Immature natural killer cell (primary cell): ENCODE results near the gene KHK. TPM values are rescaled to one million over a fixed set of nuclear protein-coding genes. Genes with fewer than 3 reads are reported as not detected.

ENCODE experiments used
- DNase-seq, 3 donors: peaks; one replicate each; pipeline ENCODE4 v3.0.0; 2022; ENCODE audit warnings: mixed read lengths in 1 of 3
- H3K27ac Mint-ChIP-seq, 6 donors: one replicate each; pipeline ENCODE4 v1.8.0; 2020; ENCODE audit warnings: mixed read lengths in 6 of 6, mild to moderate bottlenecking in 5 of 6, inconsistent platforms in 4 of 6, moderate library complexity in 3 of 6
- H3K27me3 Mint-ChIP-seq, 3 donors: one replicate each; pipeline ENCODE4 v1.8.0; 2020 to 2021; ENCODE audit warnings: low read depth in 3 of 3, mild to moderate bottlenecking in 3 of 3, mixed read lengths in 3 of 3, moderate library complexity in 3 of 3, inconsistent platforms in 1 of 3
- H3K36me3 Mint-ChIP-seq, 3 donors: one replicate each; pipeline ENCODE4 v1.8.0; 2020; ENCODE audit warnings: mixed read lengths in 3 of 3, inconsistent platforms in 2 of 3, mild to moderate bottlenecking in 2 of 3
- H3K4me1 Mint-ChIP-seq, 2 donors: one replicate each; pipeline ENCODE4 v1.8.0; 2020; ENCODE audit warnings: inconsistent platforms in 2 of 2, mild to moderate bottlenecking in 2 of 2, mixed read lengths in 2 of 2, moderate library complexity in 1 of 2
- H3K4me3 Mint-ChIP-seq, 5 donors: one replicate each; pipeline ENCODE4 v1.8.0; 2020; ENCODE audit warnings: mild to moderate bottlenecking in 5 of 5, mixed read lengths in 5 of 5, inconsistent platforms in 3 of 5, moderate library complexity in 3 of 5
- H3K9me3 Mint-ChIP-seq, 6 donors: one replicate each; pipeline ENCODE4 v1.8.0; 2020; ENCODE audit warnings: mild to moderate bottlenecking in 6 of 6, mixed read lengths in 6 of 6, inconsistent platforms in 4 of 6, moderate library complexity in 3 of 6
- polyA plus RNA-seq, 3 donors: library from polyadenylated mRNA; unstranded; fragments of 300-500 nt; fragmentation: Illumina TruSeq; gene quantifications; one replicate each; pipeline ENCODE4 v1.2.3, GENCODE V29; 2021

The KHK gene
- polyA plus RNA-seq, 3 donors from 2014 or later, result 7.0 to 9.5 (median 8.4) TPM

DNA sequence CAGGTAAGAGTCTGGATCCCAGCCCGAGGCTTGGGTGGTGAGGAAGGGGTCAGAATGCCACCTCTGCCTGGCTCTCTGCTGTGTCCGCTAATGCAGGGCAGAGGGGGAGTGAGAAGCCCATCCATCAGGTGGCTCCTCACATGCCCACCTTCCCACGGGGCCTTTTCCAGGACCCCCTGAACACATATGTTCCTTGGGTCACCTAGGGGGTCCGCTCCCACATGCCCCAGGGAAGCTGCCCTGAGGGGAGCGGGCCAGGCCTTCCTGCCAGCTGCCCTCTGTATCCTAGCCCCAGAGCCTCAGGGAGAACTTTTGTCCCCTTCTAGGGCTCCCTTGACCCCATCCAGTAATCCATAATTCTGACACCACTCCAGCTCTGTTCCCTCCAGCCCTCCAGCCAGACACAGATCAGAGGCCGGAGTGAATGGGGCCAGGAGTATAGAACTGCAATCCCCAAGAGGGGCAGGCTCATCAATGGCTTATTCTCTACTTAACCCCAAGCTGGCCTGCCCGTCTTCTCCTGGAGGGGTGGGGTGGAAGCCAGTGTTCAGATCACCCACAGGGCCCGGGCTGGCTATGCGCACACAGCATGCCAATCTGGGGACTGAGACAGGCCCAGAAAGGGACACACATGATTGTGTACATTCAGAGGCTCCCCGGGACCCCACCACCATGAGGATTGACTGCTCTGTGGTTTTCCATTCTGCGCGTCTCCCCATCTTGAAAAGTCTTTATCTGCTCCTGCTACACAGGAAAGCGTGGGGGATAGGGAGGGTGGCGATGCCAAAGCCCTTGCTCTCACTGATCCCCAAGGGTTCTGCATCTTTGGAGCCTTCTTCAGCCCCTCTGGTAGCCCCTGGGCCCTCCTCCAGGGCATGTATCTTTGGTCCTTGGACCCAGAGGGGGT, 7.1 kb upstream of the KHK start:
- peaks cover 3 to 6% (median 4%) of the 10 kb centered on the region in 3 donors for H3K27me3 Mint-ChIP-seq
- H3K4me1 Mint-ChIP-seq, result peaks cover 37 to 48% of the 10 kb centered on the region in 2 donors
- H3K9me3 Mint-ChIP-seq, result no peaks in the 10 kb centered on the region
- no peak overlapping the region for H3K4me3 Mint-ChIP-seq
- peak overlapping the region in 1 of 6 donors; percentile 73 for H3K27ac Mint-ChIP-seq
- no peaks in the 10 kb centered on the region for H3K36me3 Mint-ChIP-seq
- no peak for DNase-seq

DNA sequence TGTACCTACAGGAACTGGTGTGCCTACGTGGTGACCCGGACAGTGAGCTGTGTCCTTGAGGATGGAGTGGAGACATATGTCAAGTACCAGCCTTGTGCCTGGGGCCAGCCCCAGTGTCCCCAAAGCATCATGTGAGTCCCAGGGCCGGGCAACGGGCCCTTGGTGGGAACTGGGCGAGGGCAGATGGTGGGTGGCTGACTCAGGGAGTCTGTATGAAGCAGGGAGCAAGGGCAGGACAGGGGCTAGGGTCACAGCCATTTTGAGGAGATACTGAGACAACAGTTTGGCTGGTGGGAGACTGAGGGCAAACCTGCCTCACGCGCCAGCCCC, 6.5 kb upstream of the KHK start:
- Mint-ChIP-seq H3K36me3 (no peaks in the 10 kb centered on the region), H3K27ac (peak overlapping the region in 3 of 6 donors; percentile 4 to 73 (median 18)), H3K27me3 (peaks cover 4 to 6% (median 5%) of the 10 kb centered on the region in 3 donors), H3K4me1 (peaks cover 37 to 46% of the 10 kb centered on the region in 2 donors), H3K4me3 (peak overlapping the region in 2 of 5 donors; percentile 33 to 47), H3K9me3 (no peaks in the 10 kb centered on the region)
- DNase-seq, result no peak

DNA sequence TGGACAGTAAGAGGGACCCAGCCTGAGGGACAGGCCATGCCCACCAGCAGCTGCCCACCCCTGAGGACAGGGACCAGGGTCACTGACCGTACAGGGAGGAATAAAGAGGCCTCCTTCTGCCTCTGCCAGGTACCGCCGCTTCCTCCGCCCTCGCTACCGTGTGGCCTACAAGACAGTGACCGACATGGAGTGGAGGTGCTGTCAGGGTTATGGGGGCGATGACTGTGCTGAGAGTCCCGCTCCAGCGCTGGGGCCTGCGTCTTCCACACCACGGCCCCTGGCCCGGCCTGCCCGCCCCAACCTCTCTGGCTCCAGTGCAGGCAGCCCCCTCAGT, 6.0 kb upstream of the KHK start:
- peak overlapping the region in 4 of 5 donors; percentile 77 to 93 (median 78) for H3K4me3 Mint-ChIP-seq

DNA sequence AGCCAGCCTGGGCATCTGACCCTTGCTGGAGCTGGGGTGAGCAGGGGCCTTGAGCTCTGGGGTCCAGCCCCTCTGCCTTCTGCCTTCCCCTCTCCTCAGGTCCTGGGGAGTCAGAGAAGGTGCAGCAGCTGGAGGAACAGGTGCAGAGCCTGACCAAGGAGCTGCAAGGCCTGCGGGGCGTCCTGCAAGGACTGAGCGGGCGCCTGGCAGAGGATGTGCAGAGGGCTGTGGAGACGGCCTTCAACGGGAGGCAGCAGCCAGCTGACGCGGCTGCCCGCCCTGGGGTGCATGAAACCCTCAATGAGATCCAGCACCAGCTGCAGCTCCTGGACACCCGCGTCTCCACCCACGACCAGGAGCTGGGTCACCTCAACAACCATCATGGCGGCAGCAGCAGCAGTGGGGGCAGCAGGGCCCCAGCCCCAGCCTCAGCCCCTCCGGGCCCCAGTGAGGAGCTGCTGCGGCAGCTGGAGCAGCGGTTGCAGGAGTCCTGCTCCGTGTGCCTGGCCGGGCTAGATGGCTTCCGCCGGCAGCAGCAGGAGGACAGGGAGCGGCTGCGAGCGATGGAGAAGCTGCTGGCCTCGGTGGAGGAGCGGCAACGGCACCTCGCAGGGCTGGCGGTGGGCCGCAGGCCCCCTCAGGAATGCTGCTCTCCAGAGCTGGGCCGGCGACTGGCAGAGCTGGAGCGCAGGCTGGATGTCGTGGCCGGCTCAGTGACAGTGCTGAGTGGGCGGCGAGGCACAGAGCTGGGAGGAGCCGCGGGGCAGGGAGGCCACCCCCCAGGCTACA, 4.4 kb upstream of the KHK start:
- Mint-ChIP-seq H3K27me3 (peaks cover 4 to 7% (median 6%) of the 10 kb centered on the region in 3 donors), H3K27ac (peak overlapping the region in 3 of 6 donors; percentile 90 to 93 (median 90)), H3K4me1 (peaks cover 32 to 34% of the 10 kb centered on the region in 2 donors), H3K36me3 (no peaks in the 10 kb centered on the region), H3K4me3 (no peak overlapping the region), H3K9me3 (no peaks in the 10 kb centered on the region)
- DNase-seq, result no peak

More for the DNA sequence above, 6.0 kb upstream of the KHK start:
- H3K4me1 Mint-ChIP-seq, result peaks cover 37 to 46% of the 10 kb centered on the region in 2 donors
- peaks cover 4 to 6% (median 5%) of the 10 kb centered on the region in 3 donors for H3K27me3 Mint-ChIP-seq
- H3K36me3 Mint-ChIP-seq, result no peaks in the 10 kb centered on the region
- H3K27ac Mint-ChIP-seq, result peak overlapping the region in 3 of 6 donors; percentile 90 to 97 (median 93)
- no peaks in the 10 kb centered on the region for H3K9me3 Mint-ChIP-seq
- no peak for DNase-seq

DNA sequence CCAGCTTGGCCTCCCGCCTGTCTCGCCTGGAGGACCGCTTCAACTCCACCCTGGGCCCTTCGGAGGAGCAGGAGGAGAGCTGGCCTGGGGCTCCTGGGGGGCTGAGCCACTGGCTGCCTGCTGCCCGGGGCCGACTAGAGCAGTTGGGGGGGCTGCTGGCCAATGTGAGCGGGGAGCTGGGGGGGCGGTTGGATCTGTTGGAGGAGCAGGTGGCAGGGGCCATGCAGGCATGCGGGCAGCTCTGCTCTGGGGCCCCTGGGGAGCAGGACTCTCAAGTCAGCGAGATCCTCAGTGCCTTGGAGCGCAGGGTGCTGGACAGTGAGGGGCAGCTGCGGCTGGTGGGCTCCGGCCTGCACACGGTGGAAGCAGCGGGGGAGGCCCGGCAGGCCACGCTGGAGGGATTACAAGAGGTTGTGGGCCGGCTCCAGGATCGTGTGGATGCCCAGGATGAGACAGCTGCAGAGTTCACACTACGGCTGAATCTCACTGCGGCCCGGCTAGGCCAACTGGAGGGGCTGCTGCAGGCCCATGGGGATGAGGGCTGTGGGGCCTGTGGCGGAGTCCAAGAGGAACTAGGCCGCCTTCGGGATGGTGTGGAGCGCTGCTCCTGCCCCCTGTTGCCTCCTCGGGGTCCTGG, 3.7 kb upstream of the KHK start:
- H3K4me1 Mint-ChIP-seq, result peaks cover 31 to 38% of the 10 kb centered on the region in 2 donors
- H3K4me3 Mint-ChIP-seq, result no peak overlapping the region
- no peaks in the 10 kb centered on the region for H3K36me3 Mint-ChIP-seq
- DNase-seq, result no peak
- H3K9me3 Mint-ChIP-seq, result no peaks in the 10 kb centered on the region
- H3K27me3 Mint-ChIP-seq, result peaks cover 4 to 7% (median 6%) of the 10 kb centered on the region in 3 donors
- H3K27ac Mint-ChIP-seq, result no peak overlapping the region

DNA sequence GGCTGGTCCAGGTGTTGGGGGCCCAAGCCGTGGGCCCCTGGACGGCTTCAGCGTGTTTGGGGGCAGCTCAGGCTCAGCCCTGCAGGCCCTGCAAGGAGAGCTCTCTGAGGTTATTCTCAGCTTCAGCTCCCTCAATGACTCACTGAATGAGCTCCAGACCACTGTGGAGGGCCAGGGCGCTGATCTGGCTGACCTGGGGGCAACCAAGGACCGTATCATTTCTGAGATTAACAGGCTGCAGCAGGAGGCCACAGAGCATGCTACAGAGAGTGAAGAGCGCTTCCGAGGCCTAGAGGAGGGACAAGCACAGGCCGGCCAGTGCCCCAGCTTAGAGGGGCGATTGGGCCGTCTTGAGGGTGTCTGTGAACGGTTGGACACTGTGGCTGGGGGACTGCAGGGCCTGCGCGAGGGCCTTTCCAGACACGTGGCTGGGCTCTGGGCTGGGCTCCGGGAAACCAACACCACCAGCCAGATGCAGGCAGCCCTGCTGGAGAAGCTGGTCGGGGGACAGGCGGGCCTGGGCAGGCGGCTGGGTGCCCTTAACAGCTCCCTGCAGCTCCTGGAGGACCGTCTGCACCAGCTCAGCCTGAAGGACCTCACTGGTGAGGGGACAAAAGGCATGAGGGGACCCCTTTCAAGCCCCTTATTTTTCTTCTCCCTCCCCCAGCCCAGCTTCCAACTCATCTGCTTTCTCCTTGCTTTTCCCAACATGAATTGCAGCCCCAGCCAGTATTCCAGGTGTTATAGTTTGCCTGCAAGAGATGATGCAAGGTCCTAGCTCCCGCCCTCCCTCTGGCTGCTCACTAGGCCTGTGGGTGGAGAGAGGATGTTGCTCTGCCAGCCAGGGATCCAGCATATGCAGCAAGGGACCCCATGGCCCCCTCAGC, 2.9 kb upstream of the KHK start:
- Mint-ChIP-seq H3K9me3 (no peaks in the 10 kb centered on the region), H3K27me3 (peaks cover 4 to 8% (median 7%) of the 10 kb centered on the region in 3 donors), H3K27ac (peak overlapping the region in 1 of 6 donors; percentile 45), H3K4me3 (peak overlapping the region in 4 of 5 donors; percentile 10 to 82 (median 34)), H3K36me3 (no peaks in the 10 kb centered on the region), H3K4me1 (peaks cover 30 to 38% of the 10 kb centered on the region in 2 donors)
- DNase-seq, result no peak

DNA sequence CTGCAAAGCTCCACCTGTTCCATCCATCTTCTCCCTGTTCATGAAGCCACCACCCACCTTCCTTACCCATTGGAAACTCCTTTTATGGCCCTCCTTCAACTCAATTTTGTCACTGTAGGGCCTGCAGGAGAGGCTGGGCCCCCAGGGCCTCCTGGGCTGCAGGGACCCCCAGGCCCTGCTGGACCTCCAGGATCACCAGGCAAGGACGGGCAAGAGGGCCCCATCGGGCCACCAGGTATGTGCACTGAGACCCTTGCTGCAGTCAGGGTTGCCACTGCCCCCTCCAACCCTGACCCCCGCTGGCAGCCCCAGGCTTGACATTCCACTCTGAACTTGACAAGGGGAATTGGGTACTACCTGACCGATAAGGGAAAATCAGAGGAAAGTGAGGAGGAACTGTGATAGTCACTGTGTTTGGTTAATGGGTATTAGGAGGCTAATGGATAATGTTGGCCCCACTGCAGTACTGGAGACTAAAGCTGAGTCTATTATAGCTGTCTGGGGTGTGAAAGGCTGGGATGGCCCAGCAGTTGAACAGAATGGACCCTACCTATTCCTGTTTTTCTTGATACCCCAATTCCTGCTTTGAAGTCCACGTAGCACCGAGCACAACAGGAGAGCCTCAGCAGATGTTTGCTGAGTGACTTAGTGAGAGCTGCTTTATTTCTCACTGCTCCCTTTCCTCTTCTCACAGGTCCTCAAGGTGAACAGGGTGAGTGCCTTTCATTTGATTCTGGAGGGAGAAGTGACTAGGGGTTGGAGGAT, 2.1 kb upstream of the KHK start:
- Mint-ChIP-seq H3K4me3 (peak overlapping the region; percentile 20 to 82 (median 41)), H3K27ac (peak overlapping the region in 2 of 6 donors; percentile 23 to 35), H3K27me3 (peaks cover 4 to 8% (median 7%) of the 10 kb centered on the region in 3 donors), H3K9me3 (no peaks in the 10 kb centered on the region), H3K4me1 (peaks cover 30 to 38% of the 10 kb centered on the region in 2 donors), H3K36me3 (no peaks in the 10 kb centered on the region)
- no peak for DNase-seq

DNA sequence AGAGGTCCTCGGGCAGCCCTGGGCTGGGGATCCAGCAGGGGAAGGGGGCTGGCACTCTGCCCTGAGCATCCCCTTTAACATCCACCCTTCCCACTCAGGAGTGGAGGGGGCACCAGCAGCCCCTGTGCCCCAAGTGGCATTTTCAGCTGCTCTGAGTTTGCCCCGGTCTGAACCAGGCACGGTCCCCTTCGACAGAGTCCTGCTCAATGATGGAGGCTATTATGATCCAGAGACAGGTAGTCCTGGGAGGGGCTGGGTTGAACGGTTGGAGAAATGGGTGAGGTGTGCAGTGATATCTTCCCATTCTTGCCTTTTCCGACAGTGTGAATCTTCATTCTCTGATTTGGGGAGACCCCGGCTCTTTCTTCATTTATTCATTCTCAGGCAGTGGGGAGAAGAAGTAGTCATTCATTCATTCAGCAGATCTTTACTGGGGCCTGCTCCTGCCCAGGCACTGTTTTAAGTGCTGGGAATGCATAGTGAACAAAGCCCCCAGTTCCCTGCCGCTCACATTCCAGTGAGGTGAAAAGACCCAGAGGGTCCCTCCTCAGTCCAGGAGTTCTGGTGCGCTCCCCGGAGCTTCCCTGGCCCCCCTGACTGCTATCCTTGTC, 1.4 kb upstream of the KHK start:
- Mint-ChIP-seq H3K4me1 (peaks cover 29 to 38% of the 10 kb centered on the region in 2 donors), H3K9me3 (no peaks in the 10 kb centered on the region), H3K36me3 (no peaks in the 10 kb centered on the region), H3K27me3 (peaks cover 4 to 8% (median 7%) of the 10 kb centered on the region in 3 donors), H3K4me3 (peak overlapping the region; percentile 72 to 82 (median 76)), H3K27ac (peak overlapping the region; percentile 38 to 82 (median 66))
- DNase-seq, result no peak

DNA sequence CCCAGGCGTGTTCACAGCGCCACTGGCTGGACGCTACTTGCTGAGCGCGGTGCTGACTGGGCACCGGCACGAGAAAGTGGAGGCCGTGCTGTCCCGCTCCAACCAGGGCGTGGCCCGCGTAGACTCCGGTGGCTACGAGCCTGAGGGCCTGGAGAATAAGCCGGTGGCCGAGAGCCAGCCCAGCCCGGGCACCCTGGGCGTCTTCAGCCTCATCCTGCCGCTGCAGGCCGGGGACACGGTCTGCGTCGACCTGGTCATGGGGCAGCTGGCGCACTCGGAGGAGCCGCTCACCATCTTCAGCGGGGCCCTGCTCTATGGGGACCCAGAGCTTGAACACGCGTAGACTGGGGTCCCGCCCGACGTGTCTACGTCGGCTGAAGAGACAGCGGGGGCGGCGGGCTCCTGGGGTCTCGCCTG, 891 bp upstream of the KHK start:
- Mint-ChIP-seq H3K27me3 (peaks cover 4 to 8% (median 5%) of the 10 kb centered on the region in 3 donors), H3K9me3 (no peaks in the 10 kb centered on the region), H3K4me3 (peak overlapping the region; percentile 72 to 82 (median 76)), H3K4me1 (peaks cover 26 to 35% of the 10 kb centered on the region in 2 donors), H3K36me3 (no peaks in the 10 kb centered on the region), H3K27ac (peak overlapping the region; percentile 38 to 76 (median 56))
- DNase-seq, result no peak

DNA sequence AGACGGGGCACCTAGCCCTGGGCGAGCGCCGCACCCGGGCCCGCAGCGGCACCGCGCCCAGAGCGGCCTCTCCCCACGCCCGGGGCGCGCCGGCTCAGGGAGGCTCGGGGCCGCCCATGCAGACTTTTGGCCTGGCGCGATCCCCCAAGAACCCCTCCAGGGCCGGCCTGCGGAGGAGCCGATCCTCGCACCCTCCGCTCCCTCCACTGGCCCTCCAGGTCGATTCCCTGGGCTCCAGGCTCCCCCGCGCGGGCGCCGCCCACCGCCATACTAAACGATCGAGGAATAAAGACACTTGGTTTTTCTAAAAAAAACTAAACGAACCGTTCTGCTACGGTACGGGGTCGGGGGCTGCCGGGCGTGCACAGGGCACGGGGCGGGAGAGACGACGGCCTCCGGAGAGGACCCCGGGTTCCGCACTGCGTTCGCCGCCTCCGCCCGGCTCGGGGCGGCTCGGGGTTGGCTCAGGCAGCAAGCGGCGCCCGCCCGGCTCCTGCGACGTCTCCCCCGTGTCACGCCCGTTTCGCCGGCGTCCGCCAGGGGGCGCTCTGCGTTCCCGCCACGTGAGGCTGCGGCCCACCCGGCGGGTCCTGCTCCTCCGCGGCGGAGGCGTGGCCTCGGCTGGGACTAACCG, 365 bp upstream of the KHK start:
- DNase-seq, result peak; percentile 98 to 99 (median 98)
- Mint-ChIP-seq H3K36me3 (no peaks in the 10 kb centered on the region), H3K4me1 (peaks cover 21 to 30% of the 10 kb centered on the region in 2 donors), H3K4me3 (peak overlapping the region; percentile 82 to 88 (median 84)), H3K27ac (peak overlapping the region in 4 of 6 donors; percentile 73 to 85 (median 78)), H3K9me3 (no peaks in the 10 kb centered on the region), H3K27me3 (peaks cover 4 to 5% (median 4%) of the 10 kb centered on the region in 3 donors)

DNA sequence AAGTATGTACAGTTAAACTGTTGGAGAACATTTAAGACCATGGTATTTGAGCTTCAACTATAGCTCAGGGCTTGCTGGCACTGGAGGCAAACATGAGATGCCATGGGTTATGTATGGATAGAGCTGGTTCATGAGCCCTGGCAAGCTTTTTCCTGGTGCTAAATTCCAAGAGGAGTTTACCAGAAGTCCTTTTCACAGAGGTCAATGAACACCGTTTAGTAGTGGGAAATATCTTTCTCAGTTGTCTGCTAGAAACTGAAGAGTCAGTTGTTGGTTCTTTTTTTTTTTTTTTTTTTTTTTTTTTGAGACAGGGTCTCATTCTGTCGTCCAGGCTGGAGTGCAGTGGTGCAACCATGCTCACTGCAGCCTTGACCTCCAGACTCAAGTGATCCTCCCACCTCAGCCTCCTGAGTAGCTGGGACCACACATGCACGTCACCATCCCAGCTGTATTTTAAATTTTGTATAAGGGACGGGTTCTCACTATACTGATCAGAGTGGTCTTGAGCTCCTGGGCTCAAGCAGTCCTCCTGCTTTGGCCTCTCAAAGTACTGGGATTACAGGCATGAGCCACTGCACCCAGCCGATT, 1.3 kb downstream of the KHK start:
- H3K4me3 Mint-ChIP-seq, result peak overlapping the region; percentile 19 to 86 (median 82)
- H3K27ac Mint-ChIP-seq, result no peak overlapping the region
- no peak for DNase-seq
- no peaks in the 10 kb centered on the region for H3K9me3 Mint-ChIP-seq
- peaks cover 2 to 4% (median 3%) of the 10 kb centered on the region in 3 donors for H3K27me3 Mint-ChIP-seq
- no peaks in the 10 kb centered on the region for H3K36me3 Mint-ChIP-seq
- H3K4me1 Mint-ChIP-seq, result peaks cover 14 to 23% of the 10 kb centered on the region in 2 donors
